ENCODE data around the gene SHH.

SHH gene

DNA sequence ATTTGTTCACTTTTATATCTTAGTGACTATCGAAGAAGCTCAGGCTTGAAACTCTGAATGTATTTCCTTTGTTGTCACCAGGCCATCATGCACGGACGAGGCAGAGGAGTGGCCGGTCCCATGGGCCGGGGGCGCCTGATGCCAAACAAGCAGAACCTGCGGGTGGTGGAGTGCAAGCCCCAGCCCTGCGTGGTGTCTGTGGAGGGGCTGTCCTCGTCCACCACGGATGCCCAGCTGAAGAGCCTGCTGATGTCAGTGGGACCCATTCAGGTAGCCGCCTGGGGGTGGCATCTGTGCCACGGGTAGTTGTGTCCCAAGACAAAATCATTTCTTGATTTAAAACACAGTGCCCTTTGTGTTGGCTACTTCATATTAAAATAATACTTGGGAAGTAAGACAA is 45.9 kb downstream of the SHH start:
- Histone ChIP-seq H3K27ac (ENCODE audit: low read depth, low read length) (no peak overlapping the region), H3K9me2 (replicated peaks; ENCODE audit: insufficient read depth, low read length) (no peaks in the 10 kb centered on the region), H3K79me2 (ENCODE audit: insufficient read depth, low read length) (peaks cover 35% of the 10 kb centered on the region)

DNA sequence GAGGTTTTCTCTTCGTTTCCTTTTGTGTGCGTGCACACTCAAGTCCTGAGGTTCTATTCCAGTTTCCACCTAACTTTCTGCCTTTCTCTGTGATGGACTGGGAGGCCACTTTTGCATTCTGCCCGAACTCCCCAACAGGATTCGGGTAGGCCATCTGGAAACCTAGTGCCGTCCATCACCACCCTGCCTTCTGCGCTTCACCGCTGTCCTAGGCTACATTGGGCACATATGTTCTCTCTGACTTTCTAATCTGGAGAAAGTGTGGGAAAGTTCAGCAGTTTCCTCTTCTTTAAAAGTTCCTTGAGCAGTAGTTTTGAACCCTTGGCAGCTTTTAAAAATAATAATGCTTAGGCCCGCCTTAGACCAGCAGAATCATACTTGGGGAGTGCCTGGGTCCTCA is 46.8 kb downstream of the SHH start:
- no peak overlapping the region for H3K27ac ChIP-seq (ENCODE audit: low read depth, low read length)
- H3K9ac ChIP-seq (ENCODE audit: low read length), result no peak overlapping the region
- H3F3A ChIP-seq (ENCODE audit: insufficient read depth), result 0 out of 2 replicates have a peak, but pooled peaks cover 6% of the 10 kb centered on the region
- no peaks in the 10 kb centered on the region for H3K27me3 ChIP-seq (ENCODE audit: low read length)
- H3K9me2 ChIP-seq (replicated peaks; ENCODE audit: insufficient read depth, low read length), result no peaks in the 10 kb centered on the region
- H3K9me3 ChIP-seq (ENCODE audit: insufficient read depth, low read length), result no peaks in the 10 kb centered on the region
- no peak overlapping the region for H3K4me3 ChIP-seq (ENCODE audit: insufficient read depth, low read length, poor library complexity, severe bottlenecking)
- H4K20me1 ChIP-seq (ENCODE audit: low read depth, low read length), result peaks cover 8% of the 10 kb centered on the region
- no peak overlapping the region for H2AFZ ChIP-seq (ENCODE audit: low read depth, low read length, severe bottlenecking)
- peaks cover 44% of the 10 kb centered on the region for H3K79me2 ChIP-seq (ENCODE audit: insufficient read depth, low read length)
- H3K36me3 ChIP-seq (ENCODE audit: low read length), result peaks cover 26% of the 10 kb centered on the region; the same call in 1 of the 2 replicates
- TF ChIP-seq, protein P1, sequence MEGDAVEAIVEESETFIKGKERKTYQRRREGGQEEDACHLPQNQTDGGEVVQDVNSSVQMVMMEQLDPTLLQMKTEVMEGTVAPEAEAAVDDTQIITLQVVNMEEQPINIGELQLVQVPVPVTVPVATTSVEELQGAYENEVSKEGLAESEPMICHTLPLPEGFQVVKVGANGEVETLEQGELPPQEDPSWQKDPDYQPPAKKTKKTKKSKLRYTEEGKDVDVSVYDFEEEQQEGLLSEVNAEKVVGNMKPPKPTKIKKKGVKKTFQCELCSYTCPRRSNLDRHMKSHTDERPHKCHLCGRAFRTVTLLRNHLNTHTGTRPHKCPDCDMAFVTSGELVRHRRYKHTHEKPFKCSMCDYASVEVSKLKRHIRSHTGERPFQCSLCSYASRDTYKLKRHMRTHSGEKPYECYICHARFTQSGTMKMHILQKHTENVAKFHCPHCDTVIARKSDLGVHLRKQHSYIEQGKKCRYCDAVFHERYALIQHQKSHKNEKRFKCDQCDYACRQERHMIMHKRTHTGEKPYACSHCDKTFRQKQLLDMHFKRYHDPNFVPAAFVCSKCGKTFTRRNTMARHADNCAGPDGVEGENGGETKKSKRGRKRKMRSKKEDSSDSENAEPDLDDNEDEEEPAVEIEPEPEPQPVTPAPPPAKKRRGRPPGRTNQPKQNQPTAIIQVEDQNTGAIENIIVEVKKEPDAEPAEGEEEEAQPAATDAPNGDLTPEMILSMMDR (IDR thresholded peaks at IDR 0.05; ENCODE audit: insufficient read depth, low read length, poor library complexity, severe bottlenecking), result no peak
- no peak for TF ChIP-seq EZH2phosphoT487 (conservative IDR thresholded peaks at IDR 0.05; ENCODE audit: low read length)
- no peak overlapping the region for H3K4me2 ChIP-seq (ENCODE audit: low read depth, low read length, poor library complexity, severe bottlenecking)

More for the DNA sequence above, 45.9 kb downstream of the SHH start:
- no peak overlapping the region for H2AFZ ChIP-seq (ENCODE audit: low read depth, low read length, severe bottlenecking)
- no peak for TF ChIP-seq EZH2phosphoT487 (conservative IDR thresholded peaks at IDR 0.05; ENCODE audit: low read length)
- TF ChIP-seq, protein P1 (IDR thresholded peaks at IDR 0.05; ENCODE audit: insufficient read depth, low read length, poor library complexity, severe bottlenecking), result no peak
- H3K4me2 ChIP-seq (ENCODE audit: low read depth, low read length, poor library complexity, severe bottlenecking), result no peak overlapping the region
- peaks cover 3% of the 10 kb centered on the region for H4K20me1 ChIP-seq (ENCODE audit: low read depth, low read length)
- H3K27me3 ChIP-seq (ENCODE audit: low read length), result no peaks in the 10 kb centered on the region
- H3K4me3 ChIP-seq (ENCODE audit: insufficient read depth, low read length, poor library complexity, severe bottlenecking), result no peak overlapping the region
- H3K9me3 ChIP-seq (ENCODE audit: insufficient read depth, low read length), result no peaks in the 10 kb centered on the region
- 0 out of 2 replicates have a peak, but pooled peaks cover 6% of the 10 kb centered on the region for H3F3A ChIP-seq (ENCODE audit: insufficient read depth)
- H3K36me3 ChIP-seq (ENCODE audit: low read length), result peaks cover 33% of the 10 kb centered on the region; the same call in 1 of the 2 replicates
- no peak overlapping the region for H3K9ac ChIP-seq (ENCODE audit: low read length)

DNA sequence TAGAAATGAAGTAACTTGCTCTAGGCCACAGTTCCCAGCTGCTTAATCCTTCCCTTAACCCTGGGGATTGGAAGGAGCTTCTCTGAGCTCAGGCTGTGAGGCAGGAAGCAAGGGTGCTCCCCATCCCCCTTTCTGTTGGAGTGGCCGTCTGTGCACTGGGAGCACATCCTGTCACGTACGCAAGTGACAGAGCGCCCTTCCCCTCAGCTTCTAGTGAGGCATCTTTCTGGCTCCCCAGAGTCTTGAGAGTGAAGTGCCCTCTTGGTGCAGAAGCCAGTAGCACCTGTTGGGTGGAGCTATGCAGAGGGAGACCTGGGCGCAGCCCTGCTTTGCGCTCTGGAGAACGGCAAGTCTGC is 47.8 kb downstream of the SHH start:
- no peaks in the 10 kb centered on the region for H3K9me2 ChIP-seq (replicated peaks; ENCODE audit: insufficient read depth, low read length)
- 0 out of 2 replicates have a peak, but pooled peaks cover 6% of the 10 kb centered on the region for H3F3A ChIP-seq (ENCODE audit: insufficient read depth)
- H3K79me2 ChIP-seq (ENCODE audit: insufficient read depth, low read length), result peaks cover 48% of the 10 kb centered on the region
- peaks cover 8% of the 10 kb centered on the region for H4K20me1 ChIP-seq (ENCODE audit: low read depth, low read length)
- no peaks in the 10 kb centered on the region for H3K27me3 ChIP-seq (ENCODE audit: low read length)
- no peaks in the 10 kb centered on the region for H3K9me3 ChIP-seq (ENCODE audit: insufficient read depth, low read length)
- no peak overlapping the region for H3K4me2 ChIP-seq (ENCODE audit: low read depth, low read length, poor library complexity, severe bottlenecking)
- H3K27ac ChIP-seq (ENCODE audit: low read depth, low read length), result peak overlapping the region; percentile 38
- no peak overlapping the region for H3K4me3 ChIP-seq (ENCODE audit: insufficient read depth, low read length, poor library complexity, severe bottlenecking)
- H3K9ac ChIP-seq (ENCODE audit: low read length), result no peak overlapping the region
- TF ChIP-seq, protein P1 (IDR thresholded peaks at IDR 0.05; ENCODE audit: insufficient read depth, low read length, poor library complexity, severe bottlenecking), result no peak
- TF ChIP-seq EZH2phosphoT487 (conservative IDR thresholded peaks at IDR 0.05; ENCODE audit: low read length), result no peak
- H3K36me3 ChIP-seq (ENCODE audit: low read length), result peaks cover 19% of the 10 kb centered on the region; the same call in 1 of the 2 replicates
- no peak overlapping the region for H2AFZ ChIP-seq (ENCODE audit: low read depth, low read length, severe bottlenecking)
